ENCODE measurements around the gene PNPLA4.

Gene PNPLA4

GRCh38 chrX:7927259-7928167 is at the start of gene PNPLA4:
Gene PNPLA4, minus strand, starts transcription at chrX:7927413. Its CDS starts 1,294 bp downstream, at chrX:7926119.
- DNase-seq = peak; percentile 84 to 95

GRCh38 chrX:7972586-7972985 is 45.4 kb upstream of the PNPLA4 start:
- DNase-seq = no peak

- DNase-seq = no peak
Observed at GRCh38 chrX:7970428-7970827, 43.2 kb upstream of the PNPLA4 start.

- DNase-seq = no peak
Observed at GRCh38 chrX:7965436-7965835, 38.2 kb upstream of the PNPLA4 start.

GRCh38 chrX:7960246-7960645 is 33.0 kb upstream of the PNPLA4 start:
- DNase-seq = no peak

- DNase-seq = no peak
Observed at GRCh38 chrX:7953446-7953845, 26.2 kb upstream of the PNPLA4 start.

GRCh38 chrX:7950865-7951264 is 23.7 kb upstream of the PNPLA4 start:
- no peak for DNase-seq

- DNase-seq = no peak
Observed at GRCh38 chrX:7948483-7948882, 21.3 kb upstream of the PNPLA4 start.

- DNase-seq = no peak
Observed at GRCh38 chrX:7946960-7947359, 19.7 kb upstream of the PNPLA4 start.

GRCh38 chrX:7943600-7944245 is 16.5 kb upstream of the PNPLA4 start:
- no peak for DNase-seq

GRCh38 chrX:7941390-7942042 is 14.3 kb upstream of the PNPLA4 start:
- no peak for DNase-seq

- DNase-seq = no peak
Observed at GRCh38 chrX:7934026-7934425, 6.8 kb upstream of the PNPLA4 start.

GRCh38 chrX:7926914-7927258 is 327 bp downstream of the PNPLA4 start:
- no peak for DNase-seq

GRCh38 chrX:7926501-7926900 is 712 bp downstream of the PNPLA4 start:
- no peak for DNase-seq

- DNase-seq = peak; percentile 67 to 83
Observed at GRCh38 chrX:7925867-7926472, 1.2 kb downstream of the PNPLA4 start.

GRCh38 chrX:7921750-7922149 is 5.5 kb downstream of the PNPLA4 start:
- no peak for DNase-seq

GRCh38 chrX:7908821-7909220 is 18.4 kb downstream of the PNPLA4 start:
- DNase-seq = no peak

- no peak for DNase-seq
Observed at GRCh38 chrX:7904562-7904961, 22.7 kb downstream of the PNPLA4 start.

GRCh38 chrX:7891928-7892327 is 35.3 kb downstream of the PNPLA4 start:
- no peak for DNase-seq

GRCh38 chrX:7889680-7890079 is 37.5 kb downstream of the PNPLA4 start:
- no peak for DNase-seq

- peak in 1 of 2 donors; percentile 1 for DNase-seq
Observed at GRCh38 chrX:7889135-7889534, 38.1 kb downstream of the PNPLA4 start.

GRCh38 chrX:7876957-7877356 is 50.3 kb downstream of the PNPLA4 start:
- no peak for DNase-seq

GRCh38 chrX:7872042-7872441 is 55.2 kb downstream of the PNPLA4 start:
- DNase-seq = no peak
